T-helper 2 cell treated with Interferon-gamma antibody and Interleukin-4, amounts not matched to agents 100 ng/mL and 5 ng/mL, for 36 hours (primary cell): ENCODE data around the gene SLC7A14. TPM values are rescaled to one million over a fixed set of nuclear protein-coding genes. Genes with fewer than 3 reads are reported as not detected.

ENCODE experiments used
- intact Hi-C: fragments of 100-400 bp; cut with micrococcal nuclease; formaldehyde crosslinking; loops from one replicate; pipeline ENCODE4 v1.15.1; 2023
- total RNA-seq: library from RNA; stranded (reverse); gene quantifications from 2 replicates; pipeline ENCODE4 v1.2.3, GENCODE V29; 2022

The SLC7A14 gene
- total RNA-seq, 1 donor from 2014 or later, result not detected

- intact Hi-C loops, result loop anchor here (5.0 kb wide), 1 partner anchor 85 kb away; no protein-coding TSS in a partner anchor
These were observed 88.4 kb downstream of the SLC7A14 start for GRCh38 chr3:170497207-170498095.

- intact Hi-C loops, result loop anchor here (5.0 kb wide), 1 partner anchor 85 kb away; no protein-coding TSS in a partner anchor
These were observed 89.1 kb downstream of the SLC7A14 start for GRCh38 chr3:170496868-170497140.

- intact Hi-C loops, result loop anchor here (5.0 kb wide), 1 partner anchor 84 kb away; no protein-coding TSS in a partner anchor
These were observed 89.6 kb downstream of the SLC7A14 start for GRCh38 chr3:170496026-170496867.

GRCh38 chr3:170494766-170495165, 91.1 kb downstream of the SLC7A14 start:
- intact Hi-C loops, result loop anchor here (5.0 kb wide), 1 partner anchor 82 kb away; no protein-coding TSS in a partner anchor

GRCh38 chr3:170493712-170494182, 92.1 kb downstream of the SLC7A14 start:
- intact Hi-C loops, result no loop called here

GRCh38 chr3:170491901-170492300, 94.0 kb downstream of the SLC7A14 start:
- intact Hi-C loops, result no loop called here

GRCh38 chr3:170490828-170491560, 94.9 kb downstream of the SLC7A14 start:
- intact Hi-C loops, result no loop called here

- intact Hi-C loops, result no loop called here
These were observed 97.1 kb downstream of the SLC7A14 start for GRCh38 chr3:170488802-170489201.

GRCh38 chr3:170487031-170487430, 98.8 kb downstream of the SLC7A14 start:
- intact Hi-C loops, result no loop called here

GRCh38 chr3:170486398-170486797, 99.5 kb downstream of the SLC7A14 start:
- intact Hi-C loops, result no loop called here

- intact Hi-C loops, result no loop called here
These were observed 100.2 kb downstream of the SLC7A14 start for GRCh38 chr3:170485696-170486095.

- intact Hi-C loops, result no loop called here
These were observed 100.6 kb downstream of the SLC7A14 start for GRCh38 chr3:170485294-170485693.

- intact Hi-C loops, result no loop called here
These were observed 101.0 kb downstream of the SLC7A14 start for GRCh38 chr3:170484869-170485268.

- intact Hi-C loops, result no loop called here
These were observed 102.2 kb downstream of the SLC7A14 start for GRCh38 chr3:170483485-170484262.

- intact Hi-C loops, result no loop called here
These were observed 103.7 kb downstream of the SLC7A14 start for GRCh38 chr3:170482199-170482598.

GRCh38 chr3:170480111-170480510, 105.8 kb downstream of the SLC7A14 start:
- intact Hi-C loops, result no loop called here

GRCh38 chr3:170477395-170477794, 108.5 kb downstream of the SLC7A14 start:
- intact Hi-C loops, result no loop called here

GRCh38 chr3:170476291-170476690, 109.6 kb downstream of the SLC7A14 start:
- intact Hi-C loops, result no loop called here

- intact Hi-C loops, result no loop called here
These were observed 110.7 kb downstream of the SLC7A14 start for GRCh38 chr3:170475092-170475685.

GRCh38 chr3:170473358-170473757, 112.5 kb downstream of the SLC7A14 start:
- intact Hi-C loops, result no loop called here
